HL-60 (cell line): ENCODE data around the gene ASCL2.

ENCODE experiments used
- DNase-seq, 2 experiments: peaks; one replicate each; pipeline ENCODE4 v3.0.0-alpha.2; 2010 to 2020; ENCODE audit warnings: low read depth in 1 of 2, low spot score in 1 of 2
- H3K27ac ChIP-seq: fragments of 250-450 bp; sonication (Bioruptor Pico); replicated peaks from 2 replicates; pipeline ENCODE4 v1.5.1; 2020; ENCODE audit warnings: mild to moderate bottlenecking, moderate library complexity
- H3K27me3 ChIP-seq: fragments of 250-450 bp; sonication (Bioruptor Pico); 2 replicates; pipeline ENCODE4 v1.5.1; 2021; ENCODE audit warnings: mild to moderate bottlenecking, moderate library complexity; ENCODE audit not compliant: insufficient read depth, poor library complexity, severe bottlenecking
- H3K4me3 ChIP-seq: replicated peaks from 2 replicates; pipeline ENCODE4 v1.5.1; 2011; ENCODE audit warnings: mild to moderate bottlenecking, control low read depth, low read length; ENCODE audit not compliant: insufficient read depth
- GABPA ChIP-seq: IDR thresholded peaks from 2 replicates; pipeline ENCODE4 v1.6.1; 2012; ENCODE audit warnings: low read depth
- POLR2AphosphoS5 ChIP-seq: IDR thresholded peaks from 2 replicates; pipeline ENCODE4 v1.6.1; 2012; ENCODE audit warnings: low read depth
- SPI1 ChIP-seq: IDR thresholded peaks from 2 replicates; pipeline ENCODE4 v1.6.1; 2012; ENCODE audit warnings: low read depth, mild to moderate bottlenecking, borderline replicate concordance
- TF ChIP-seq, protein P1 (sequence below): IDR thresholded peaks from one replicate; pipeline ENCODE4 v1.5.1; 2011; ENCODE audit warnings: low read length, control low read depth, inconsistent platforms; ENCODE audit not compliant: insufficient read depth
- TF ChIP-seq, protein P2 (sequence below): IDR thresholded peaks from 2 replicates; pipeline ENCODE4 v1.6.1; 2012; ENCODE audit warnings: low read depth; ENCODE audit not compliant: insufficient replicate concordance

The ASCL2 gene

DNA sequence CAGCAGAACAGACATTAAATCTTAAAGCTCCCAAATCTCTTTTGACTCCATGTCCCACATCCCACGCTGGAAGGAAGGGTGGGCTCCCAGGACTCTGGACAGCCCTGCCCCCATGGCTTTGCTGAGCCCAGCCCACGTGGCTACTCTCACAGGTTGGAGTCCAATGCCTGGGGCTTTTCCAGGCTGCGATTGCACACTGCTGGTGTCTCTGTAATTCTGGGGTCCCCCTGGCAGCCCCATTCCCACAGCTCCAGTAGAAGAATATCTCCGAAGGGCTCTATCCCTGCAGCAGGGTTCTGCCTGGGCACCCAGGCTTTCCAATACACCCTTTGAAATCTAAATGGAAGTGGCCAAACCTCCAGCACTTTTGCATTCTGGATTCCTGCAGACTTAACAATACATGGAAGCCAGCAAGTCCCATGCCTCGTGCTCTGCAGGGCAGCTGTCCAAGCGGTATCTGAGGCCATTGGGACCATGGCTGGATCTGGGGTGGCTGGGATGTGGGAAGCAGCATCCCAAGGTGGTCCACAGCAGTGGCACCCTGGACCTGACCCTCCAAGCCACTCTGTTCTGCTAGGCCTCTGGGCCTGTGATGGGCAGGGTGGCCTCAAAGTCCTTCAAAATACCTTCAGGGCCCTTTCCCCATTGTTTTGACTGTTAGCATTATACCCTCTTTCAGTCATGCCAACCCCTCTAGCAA, 50.9 kb downstream of the ASCL2 start:
- TF ChIP-seq, protein P1, sequence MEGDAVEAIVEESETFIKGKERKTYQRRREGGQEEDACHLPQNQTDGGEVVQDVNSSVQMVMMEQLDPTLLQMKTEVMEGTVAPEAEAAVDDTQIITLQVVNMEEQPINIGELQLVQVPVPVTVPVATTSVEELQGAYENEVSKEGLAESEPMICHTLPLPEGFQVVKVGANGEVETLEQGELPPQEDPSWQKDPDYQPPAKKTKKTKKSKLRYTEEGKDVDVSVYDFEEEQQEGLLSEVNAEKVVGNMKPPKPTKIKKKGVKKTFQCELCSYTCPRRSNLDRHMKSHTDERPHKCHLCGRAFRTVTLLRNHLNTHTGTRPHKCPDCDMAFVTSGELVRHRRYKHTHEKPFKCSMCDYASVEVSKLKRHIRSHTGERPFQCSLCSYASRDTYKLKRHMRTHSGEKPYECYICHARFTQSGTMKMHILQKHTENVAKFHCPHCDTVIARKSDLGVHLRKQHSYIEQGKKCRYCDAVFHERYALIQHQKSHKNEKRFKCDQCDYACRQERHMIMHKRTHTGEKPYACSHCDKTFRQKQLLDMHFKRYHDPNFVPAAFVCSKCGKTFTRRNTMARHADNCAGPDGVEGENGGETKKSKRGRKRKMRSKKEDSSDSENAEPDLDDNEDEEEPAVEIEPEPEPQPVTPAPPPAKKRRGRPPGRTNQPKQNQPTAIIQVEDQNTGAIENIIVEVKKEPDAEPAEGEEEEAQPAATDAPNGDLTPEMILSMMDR: no peak
- TF ChIP-seq POLR2AphosphoS5 (no peak), GABPA (no peak), SPI1 (no peak)
- TF ChIP-seq, protein P2, sequence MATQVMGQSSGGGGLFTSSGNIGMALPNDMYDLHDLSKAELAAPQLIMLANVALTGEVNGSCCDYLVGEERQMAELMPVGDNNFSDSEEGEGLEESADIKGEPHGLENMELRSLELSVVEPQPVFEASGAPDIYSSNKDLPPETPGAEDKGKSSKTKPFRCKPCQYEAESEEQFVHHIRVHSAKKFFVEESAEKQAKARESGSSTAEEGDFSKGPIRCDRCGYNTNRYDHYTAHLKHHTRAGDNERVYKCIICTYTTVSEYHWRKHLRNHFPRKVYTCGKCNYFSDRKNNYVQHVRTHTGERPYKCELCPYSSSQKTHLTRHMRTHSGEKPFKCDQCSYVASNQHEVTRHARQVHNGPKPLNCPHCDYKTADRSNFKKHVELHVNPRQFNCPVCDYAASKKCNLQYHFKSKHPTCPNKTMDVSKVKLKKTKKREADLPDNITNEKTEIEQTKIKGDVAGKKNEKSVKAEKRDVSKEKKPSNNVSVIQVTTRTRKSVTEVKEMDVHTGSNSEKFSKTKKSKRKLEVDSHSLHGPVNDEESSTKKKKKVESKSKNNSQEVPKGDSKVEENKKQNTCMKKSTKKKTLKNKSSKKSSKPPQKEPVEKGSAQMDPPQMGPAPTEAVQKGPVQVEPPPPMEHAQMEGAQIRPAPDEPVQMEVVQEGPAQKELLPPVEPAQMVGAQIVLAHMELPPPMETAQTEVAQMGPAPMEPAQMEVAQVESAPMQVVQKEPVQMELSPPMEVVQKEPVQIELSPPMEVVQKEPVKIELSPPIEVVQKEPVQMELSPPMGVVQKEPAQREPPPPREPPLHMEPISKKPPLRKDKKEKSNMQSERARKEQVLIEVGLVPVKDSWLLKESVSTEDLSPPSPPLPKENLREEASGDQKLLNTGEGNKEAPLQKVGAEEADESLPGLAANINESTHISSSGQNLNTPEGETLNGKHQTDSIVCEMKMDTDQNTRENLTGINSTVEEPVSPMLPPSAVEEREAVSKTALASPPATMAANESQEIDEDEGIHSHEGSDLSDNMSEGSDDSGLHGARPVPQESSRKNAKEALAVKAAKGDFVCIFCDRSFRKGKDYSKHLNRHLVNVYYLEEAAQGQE: no peak
- H3K27ac ChIP-seq: no peak overlapping the region
- H3K4me3 ChIP-seq: no peak overlapping the region
- no peak for DNase-seq
- peaks cover 4% of the 10 kb centered on the region for H3K27me3 ChIP-seq
